SK-N-SH treated with all-trans-retinoic acid at 6 μM for 48 hours (cell line): ENCODE results near the gene CASP10.

Experiments used
- ATAC-seq: fragments of 200-7000 bp; cut with Tn5 transposase; 3 replicates; pipeline ENCODE4 v1.9.1; 2020; ENCODE audit warnings: mild to moderate bottlenecking, moderate library complexity
- ARNTL ChIP-seq: fragments of 450-650 bp; formaldehyde crosslinking; IDR thresholded peaks from 2 replicates; pipeline ENCODE4 v1.5.0; 2020; ENCODE audit warnings: low read depth, mild to moderate bottlenecking, moderate library complexity, borderline replicate concordance
- BACH2 ChIP-seq: fragments of 250-450 bp; sonication (Bioruptor Pico); IDR thresholded peaks from 2 replicates; pipeline ENCODE4 v1.9.0; 2021; ENCODE audit warnings: mild to moderate bottlenecking, borderline replicate concordance
- CSDC2 ChIP-seq: fragments of 250-450 bp; sonication (Bioruptor Pico); IDR thresholded peaks from 2 replicates; pipeline ENCODE4 v1.5.0; 2020; ENCODE audit warnings: mild to moderate bottlenecking, moderate library complexity
- CSRNP3 ChIP-seq: fragments of 250-450 bp; sonication (Bioruptor Pico); IDR thresholded peaks from 2 replicates; pipeline ENCODE4 v1.5.1; 2021; ENCODE audit warnings: mild to moderate bottlenecking, moderate library complexity
- ESRRG ChIP-seq: fragments of 250-450 bp; sonication (Bioruptor Pico); IDR thresholded peaks from 2 replicates; pipeline ENCODE4 v1.6.1; 2021; ENCODE audit warnings: mild to moderate bottlenecking
- GLIS3 ChIP-seq: fragments of 250-450 bp; sonication (Bioruptor Pico); IDR thresholded peaks from 2 replicates; pipeline ENCODE4 v1.5.0; 2020; ENCODE audit warnings: mild to moderate bottlenecking, moderate library complexity
- ISL1 ChIP-seq: fragments of 250-450 bp; sonication (Bioruptor Pico); IDR thresholded peaks from 2 replicates; pipeline ENCODE4 v2.1.2; 2022; ENCODE audit warnings: mild to moderate bottlenecking, moderate library complexity
- OSR1 ChIP-seq: fragments of 250-450 bp; sonication (Bioruptor Pico); IDR thresholded peaks from 2 replicates; pipeline ENCODE4 v1.8.0; 2022; ENCODE audit warnings: moderate library complexity, mild to moderate bottlenecking, inconsistent platforms
- POU6F1 ChIP-seq: fragments of 250-450 bp; sonication (Bioruptor Pico); IDR thresholded peaks from 2 replicates; pipeline ENCODE4 v1.8.0; 2021; ENCODE audit warnings: low read depth, mild to moderate bottlenecking, moderate library complexity, borderline replicate concordance
- PPARA ChIP-seq: fragments of 250-450 bp; sonication (Bioruptor Pico); IDR thresholded peaks from 2 replicates; pipeline ENCODE4 v1.5.0; 2020; ENCODE audit warnings: mild to moderate bottlenecking, borderline replicate concordance
- RARB ChIP-seq: fragments of 250-450 bp; sonication (Bioruptor Pico); IDR thresholded peaks from 2 replicates; pipeline ENCODE4 v1.8.0; 2021; ENCODE audit warnings: mild to moderate bottlenecking, moderate library complexity
- SNAI2 ChIP-seq: fragments of 250-450 bp; sonication (Bioruptor Pico); IDR thresholded peaks from 2 replicates; pipeline ENCODE4 v1.5.0; 2020; ENCODE audit warnings: mild to moderate bottlenecking, moderate library complexity
- TCF4 ChIP-seq: fragments of 250-450 bp; sonication (Bioruptor Pico); IDR thresholded peaks from 2 replicates; pipeline ENCODE4 v1.8.0; 2021; ENCODE audit warnings: mild to moderate bottlenecking, moderate library complexity, borderline replicate concordance
- TOX ChIP-seq: fragments of 250-450 bp; sonication (Bioruptor Pico); IDR thresholded peaks from 2 replicates; pipeline ENCODE4 v1.8.0; 2021; ENCODE audit warnings: mild to moderate bottlenecking, moderate library complexity, borderline replicate concordance
- ZC3H10 ChIP-seq: fragments of 250-450 bp; sonication (Bioruptor Pico); IDR thresholded peaks from 2 replicates; pipeline ENCODE4 v1.5.1; 2021; ENCODE audit warnings: mild to moderate bottlenecking, moderate library complexity
- ZFP3 ChIP-seq: fragments of 250-450 bp; sonication (Bioruptor Pico); IDR thresholded peaks from 2 replicates; pipeline ENCODE4 v1.5.0; 2020; ENCODE audit warnings: mild to moderate bottlenecking, moderate library complexity
- ZFP30 ChIP-seq: fragments of 450-650 bp; formaldehyde crosslinking; IDR thresholded peaks from 2 replicates; pipeline ENCODE4 v1.5.0; 2022; ENCODE audit warnings: mild to moderate bottlenecking, moderate library complexity
- ZNF565 ChIP-seq: fragments of 450-650 bp; formaldehyde crosslinking; conservative IDR thresholded peaks from 2 replicates; pipeline ENCODE4 v1.5.0; 2020; ENCODE audit warnings: low read depth, mild to moderate bottlenecking, moderate library complexity
- ZNF70 ChIP-seq: fragments of 450-650 bp; formaldehyde crosslinking; IDR thresholded peaks from 2 replicates; pipeline ENCODE4 v1.5.0; 2020; ENCODE audit warnings: mild to moderate bottlenecking, moderate library complexity
- ZNF8 ChIP-seq: fragments of 450-650 bp; formaldehyde crosslinking; IDR thresholded peaks from 2 replicates; pipeline ENCODE4 v1.5.0; 2020; ENCODE audit warnings: mild to moderate bottlenecking, moderate library complexity
- TF ChIP-seq, protein P1 (sequence below): fragments of 250-450 bp; sonication (Bioruptor Pico); IDR thresholded peaks from 2 replicates; pipeline ENCODE4 v1.5.1; 2020; ENCODE audit warnings: low read depth, mild to moderate bottlenecking, moderate library complexity
- TF ChIP-seq, protein P2 (sequence below): fragments of 250-450 bp; sonication (Bioruptor Pico); IDR thresholded peaks from 2 replicates; pipeline ENCODE4 v1.8.0; 2020; ENCODE audit warnings: mild to moderate bottlenecking, moderate library complexity, borderline replicate concordance
- TF ChIP-seq, protein P3 (sequence below): fragments of 250-450 bp; sonication (Bioruptor Pico); IDR thresholded peaks from 2 replicates; pipeline ENCODE4 v1.5.0; 2020; ENCODE audit warnings: mild to moderate bottlenecking, moderate library complexity

The CASP10 gene

GRCh38 chr2:201188449-201188848 lies 5.5 kb downstream of the CASP10 start:
- no peak for TF ChIP-seq RARB (CRISPR knock-in tag)
- TF ChIP-seq, all 23 proteins: peak for 0
- no peak for ATAC-seq

- ATAC-seq: 0 out of 3 replicates have a peak, but pooled peaks have one; percentile 40
- TF ChIP-seq RARB (CRISPR knock-in tag) (no peak), GLIS3 (no peak), POU6F1 (CRISPR knock-in tag) (no peak), TOX (CRISPR knock-in tag) (no peak), ZFP3 (CRISPR knock-in tag) (no peak), CSRNP3 (no peak), ISL1 (CRISPR knock-in tag) (no peak), ESRRG (CRISPR knock-in tag) (no peak), BACH2 (CRISPR knock-in tag) (no peak), TCF4 (CRISPR knock-in tag) (no peak), ARNTL (CRISPR knock-in tag) (no peak), ZNF70 (CRISPR knock-in tag) (no peak), CSDC2 (no peak), PPARA (no peak), SNAI2 (CRISPR knock-in tag) (no peak), ZC3H10 (no peak), ZNF565 (CRISPR knock-in tag) (no peak)
- TF ChIP-seq, protein P1, sequence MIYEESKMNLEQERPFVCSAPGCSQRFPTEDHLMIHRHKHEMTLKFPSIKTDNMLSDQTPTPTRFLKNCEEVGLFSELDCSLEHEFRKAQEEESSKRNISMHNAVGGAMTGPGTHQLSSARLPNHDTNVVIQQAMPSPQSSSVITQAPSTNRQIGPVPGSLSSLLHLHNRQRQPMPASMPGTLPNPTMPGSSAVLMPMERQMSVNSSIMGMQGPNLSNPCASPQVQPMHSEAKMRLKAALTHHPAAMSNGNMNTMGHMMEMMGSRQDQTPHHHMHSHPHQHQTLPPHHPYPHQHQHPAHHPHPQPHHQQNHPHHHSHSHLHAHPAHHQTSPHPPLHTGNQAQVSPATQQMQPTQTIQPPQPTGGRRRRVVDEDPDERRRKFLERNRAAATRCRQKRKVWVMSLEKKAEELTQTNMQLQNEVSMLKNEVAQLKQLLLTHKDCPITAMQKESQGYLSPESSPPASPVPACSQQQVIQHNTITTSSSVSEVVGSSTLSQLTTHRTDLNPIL: no peak
These were observed 8.4 kb downstream of the CASP10 start for GRCh38 chr2:201191132-201191875.

DNA sequence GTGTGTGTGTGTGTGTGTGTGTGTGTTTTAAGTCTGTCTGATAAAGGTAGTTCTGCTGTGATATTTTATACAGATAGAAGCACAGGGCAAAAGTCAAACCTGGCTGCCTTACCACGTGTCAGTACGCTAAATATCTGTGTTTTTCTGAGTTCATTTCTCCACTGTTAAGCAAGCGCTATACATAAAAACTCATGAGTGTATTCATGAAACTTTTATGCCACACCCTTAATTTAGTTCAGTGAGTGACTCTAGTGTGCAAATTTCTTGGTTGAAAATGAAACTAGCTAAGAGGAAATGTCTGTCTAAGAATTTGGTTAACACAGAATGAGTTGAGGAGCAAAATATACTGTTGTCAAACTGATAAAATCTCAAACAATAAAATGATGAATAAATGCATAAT lies 11.2 kb downstream of the CASP10 start:
- ATAC-seq: no peak
- TF ChIP-seq ZC3H10 (no peak), ZNF70 (CRISPR knock-in tag) (no peak), TOX (CRISPR knock-in tag) (no peak), ZFP3 (CRISPR knock-in tag) (no peak), PPARA (no peak), SNAI2 (CRISPR knock-in tag) (no peak), ZNF8 (no peak), ZFP30 (CRISPR knock-in tag) (no peak), ZNF565 (CRISPR knock-in tag) (no peak), ESRRG (CRISPR knock-in tag) (no peak), OSR1 (CRISPR knock-in tag) (no peak)
- TF ChIP-seq, protein P2, sequence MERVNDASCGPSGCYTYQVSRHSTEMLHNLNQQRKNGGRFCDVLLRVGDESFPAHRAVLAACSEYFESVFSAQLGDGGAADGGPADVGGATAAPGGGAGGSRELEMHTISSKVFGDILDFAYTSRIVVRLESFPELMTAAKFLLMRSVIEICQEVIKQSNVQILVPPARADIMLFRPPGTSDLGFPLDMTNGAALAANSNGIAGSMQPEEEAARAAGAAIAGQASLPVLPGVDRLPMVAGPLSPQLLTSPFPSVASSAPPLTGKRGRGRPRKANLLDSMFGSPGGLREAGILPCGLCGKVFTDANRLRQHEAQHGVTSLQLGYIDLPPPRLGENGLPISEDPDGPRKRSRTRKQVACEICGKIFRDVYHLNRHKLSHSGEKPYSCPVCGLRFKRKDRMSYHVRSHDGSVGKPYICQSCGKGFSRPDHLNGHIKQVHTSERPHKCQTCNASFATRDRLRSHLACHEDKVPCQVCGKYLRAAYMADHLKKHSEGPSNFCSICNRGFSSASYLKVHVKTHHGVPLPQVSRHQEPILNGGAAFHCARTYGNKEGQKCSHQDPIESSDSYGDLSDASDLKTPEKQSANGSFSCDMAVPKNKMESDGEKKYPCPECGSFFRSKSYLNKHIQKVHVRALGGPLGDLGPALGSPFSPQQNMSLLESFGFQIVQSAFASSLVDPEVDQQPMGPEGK: no peak
- TF ChIP-seq, protein P3, sequence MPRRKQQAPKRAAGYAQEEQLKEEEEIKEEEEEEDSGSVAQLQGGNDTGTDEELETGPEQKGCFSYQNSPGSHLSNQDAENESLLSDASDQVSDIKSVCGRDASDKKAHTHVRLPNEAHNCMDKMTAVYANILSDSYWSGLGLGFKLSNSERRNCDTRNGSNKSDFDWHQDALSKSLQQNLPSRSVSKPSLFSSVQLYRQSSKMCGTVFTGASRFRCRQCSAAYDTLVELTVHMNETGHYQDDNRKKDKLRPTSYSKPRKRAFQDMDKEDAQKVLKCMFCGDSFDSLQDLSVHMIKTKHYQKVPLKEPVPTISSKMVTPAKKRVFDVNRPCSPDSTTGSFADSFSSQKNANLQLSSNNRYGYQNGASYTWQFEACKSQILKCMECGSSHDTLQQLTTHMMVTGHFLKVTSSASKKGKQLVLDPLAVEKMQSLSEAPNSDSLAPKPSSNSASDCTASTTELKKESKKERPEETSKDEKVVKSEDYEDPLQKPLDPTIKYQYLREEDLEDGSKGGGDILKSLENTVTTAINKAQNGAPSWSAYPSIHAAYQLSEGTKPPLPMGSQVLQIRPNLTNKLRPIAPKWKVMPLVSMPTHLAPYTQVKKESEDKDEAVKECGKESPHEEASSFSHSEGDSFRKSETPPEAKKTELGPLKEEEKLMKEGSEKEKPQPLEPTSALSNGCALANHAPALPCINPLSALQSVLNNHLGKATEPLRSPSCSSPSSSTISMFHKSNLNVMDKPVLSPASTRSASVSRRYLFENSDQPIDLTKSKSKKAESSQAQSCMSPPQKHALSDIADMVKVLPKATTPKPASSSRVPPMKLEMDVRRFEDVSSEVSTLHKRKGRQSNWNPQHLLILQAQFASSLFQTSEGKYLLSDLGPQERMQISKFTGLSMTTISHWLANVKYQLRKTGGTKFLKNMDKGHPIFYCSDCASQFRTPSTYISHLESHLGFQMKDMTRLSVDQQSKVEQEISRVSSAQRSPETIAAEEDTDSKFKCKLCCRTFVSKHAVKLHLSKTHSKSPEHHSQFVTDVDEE (CRISPR knock-in tag): no peak
